Glomerular visceral epithelial cell (primary cell): ENCODE results near the gene PCDHB2.
"Not testable (repeated sequence)": the region's sequence is repeated elsewhere in the genome, so short reads cannot be mapped to it uniquely, and the experiment has no call there.

Experiments
- DNase-seq: peaks from one replicate; pipeline ENCODE4 v3.0.0-alpha.2; 2016; ENCODE audit errors: extremely low spot score

The PCDHB2 gene

GRCh38 chr5:141135718-141136266, 41.4 kb downstream of the PCDHB2 start:
- no peak for DNase-seq

- DNase-seq, result not testable (repeated sequence)
Measured at GRCh38 chr5:141137346-141137745, 42.9 kb downstream of the PCDHB2 start.
